IPS-NIHi11 (cell line): ENCODE measurements around the gene C9orf72.
A peak's percentile ranks its signal among the peaks of the same experiment; 100 is the strongest.
"Not testable (repeated sequence)": the region's sequence is repeated elsewhere in the genome, so short reads cannot be mapped to it uniquely, and the experiment has no call there.

ENCODE experiments used
- DNase-seq: peaks from one replicate; pipeline ENCODE4 v3.0.0; 2012; ENCODE audit warnings: mixed read lengths, low spot score

C9orf72 gene, protein sequence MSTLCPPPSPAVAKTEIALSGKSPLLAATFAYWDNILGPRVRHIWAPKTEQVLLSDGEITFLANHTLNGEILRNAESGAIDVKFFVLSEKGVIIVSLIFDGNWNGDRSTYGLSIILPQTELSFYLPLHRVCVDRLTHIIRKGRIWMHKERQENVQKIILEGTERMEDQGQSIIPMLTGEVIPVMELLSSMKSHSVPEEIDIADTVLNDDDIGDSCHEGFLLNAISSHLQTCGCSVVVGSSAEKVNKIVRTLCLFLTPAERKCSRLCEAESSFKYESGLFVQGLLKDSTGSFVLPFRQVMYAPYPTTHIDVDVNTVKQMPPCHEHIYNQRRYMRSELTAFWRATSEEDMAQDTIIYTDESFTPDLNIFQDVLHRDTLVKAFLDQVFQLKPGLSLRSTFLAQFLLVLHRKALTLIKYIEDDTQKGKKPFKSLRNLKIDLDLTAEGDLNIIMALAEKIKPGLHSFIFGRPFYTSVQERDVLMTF

DNA sequence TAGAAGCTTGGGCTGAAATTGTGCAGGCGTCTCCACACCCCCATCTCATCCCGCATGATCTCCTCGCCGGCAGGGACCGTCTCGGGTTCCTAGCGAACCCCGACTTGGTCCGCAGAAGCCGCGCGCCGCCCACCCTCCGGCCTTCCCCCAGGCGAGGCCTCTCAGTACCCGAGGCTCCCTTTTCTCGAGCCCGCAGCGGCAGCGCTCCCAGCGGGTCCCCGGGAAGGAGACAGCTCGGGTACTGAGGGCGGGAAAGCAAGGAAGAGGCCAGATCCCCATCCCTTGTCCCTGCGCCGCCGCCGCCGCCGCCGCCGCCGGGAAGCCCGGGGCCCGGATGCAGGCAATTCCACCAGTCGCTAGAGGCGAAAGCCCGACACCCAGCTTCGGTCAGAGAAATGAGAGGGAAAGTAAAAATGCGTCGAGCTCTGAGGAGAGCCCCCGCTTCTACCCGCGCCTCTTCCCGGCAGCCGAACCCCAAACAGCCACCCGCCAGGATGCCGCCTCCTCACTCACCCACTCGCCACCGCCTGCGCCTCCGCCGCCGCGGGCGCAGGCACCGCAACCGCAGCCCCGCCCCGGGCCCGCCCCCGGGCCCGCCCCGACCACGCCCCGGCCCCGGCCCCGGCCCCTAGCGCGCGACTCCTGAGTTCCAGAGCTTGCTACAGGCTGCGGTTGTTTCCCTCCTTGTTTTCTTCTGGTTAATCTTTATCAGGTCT, at the start of gene C9orf72:
Gene C9orf72, minus strand, starts transcription at position 564 of the 716 bp plus-strand sequence. CDS start 6,361 bp downstream, outside the sequence.
- DNase-seq = peak; percentile 92

DNA sequence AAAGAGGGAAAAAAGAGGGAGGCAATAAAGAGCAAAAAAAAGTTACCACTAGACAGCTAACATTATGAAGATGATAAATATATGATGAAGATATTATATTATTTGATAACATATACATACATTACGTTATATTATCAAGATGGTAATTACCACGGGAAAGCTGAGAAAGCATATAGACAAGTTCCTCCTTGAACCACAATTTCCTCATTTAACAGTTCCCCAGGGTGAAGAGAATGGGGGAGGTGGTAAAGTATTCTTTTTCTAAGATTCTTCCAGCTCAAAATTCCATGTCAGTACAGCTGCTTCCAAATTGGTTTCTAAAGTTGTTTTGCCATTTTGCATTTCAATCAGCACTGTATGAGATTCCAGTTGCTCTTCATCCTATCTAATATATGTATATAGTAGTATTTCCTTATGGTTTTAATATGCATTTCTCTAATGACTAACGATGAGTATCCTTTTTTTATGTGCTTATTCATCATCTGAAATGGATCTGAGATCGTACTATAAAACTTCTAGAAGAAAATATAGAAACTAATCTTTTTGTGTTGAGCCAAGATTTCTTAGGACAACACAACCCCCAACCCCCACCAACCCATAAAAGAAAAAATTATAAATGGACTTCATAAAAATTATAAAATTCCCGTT, 49.5 kb upstream of the C9orf72 start:
- DNase-seq = no peak

DNA sequence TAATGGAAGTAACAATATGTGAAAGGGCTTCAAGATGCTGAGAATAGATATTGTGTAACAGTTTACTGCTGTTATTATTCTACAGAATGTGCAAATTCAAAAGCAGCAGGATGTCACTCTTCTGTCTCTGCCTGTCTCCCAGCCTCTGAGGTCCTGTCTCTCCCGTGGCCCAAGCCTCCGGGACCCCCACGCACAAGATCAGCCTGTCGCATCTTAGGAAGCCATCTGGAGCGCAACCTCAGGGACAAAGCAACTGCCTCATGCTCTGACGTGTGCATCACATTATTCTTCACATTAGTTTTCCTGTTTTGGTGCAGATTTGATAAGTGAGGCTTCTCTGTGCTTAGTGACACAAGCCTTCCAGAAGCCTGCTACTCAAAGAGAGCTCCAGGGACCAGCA, 46.5 kb upstream of the C9orf72 start:
- DNase-seq = no peak

DNA sequence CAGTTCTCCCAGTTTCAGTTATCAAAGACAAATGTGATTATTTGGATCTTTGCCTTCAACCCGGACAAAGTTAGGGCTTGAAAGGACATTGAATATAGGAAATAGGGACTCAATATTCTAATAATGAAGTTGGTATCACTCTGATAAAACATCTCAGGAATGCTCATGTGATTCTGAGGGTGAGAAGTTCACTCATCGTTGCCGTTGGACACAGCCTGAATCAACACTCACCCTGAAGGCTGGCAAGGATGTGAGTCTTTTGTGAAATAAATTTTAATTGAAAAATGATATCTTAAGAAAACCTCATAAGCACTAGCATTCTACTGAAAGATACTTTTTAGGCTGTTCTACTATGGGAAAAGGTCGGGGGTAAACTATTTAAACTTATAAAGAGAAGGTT, 44.8 kb upstream of the C9orf72 start:
- DNase-seq = no peak

DNA sequence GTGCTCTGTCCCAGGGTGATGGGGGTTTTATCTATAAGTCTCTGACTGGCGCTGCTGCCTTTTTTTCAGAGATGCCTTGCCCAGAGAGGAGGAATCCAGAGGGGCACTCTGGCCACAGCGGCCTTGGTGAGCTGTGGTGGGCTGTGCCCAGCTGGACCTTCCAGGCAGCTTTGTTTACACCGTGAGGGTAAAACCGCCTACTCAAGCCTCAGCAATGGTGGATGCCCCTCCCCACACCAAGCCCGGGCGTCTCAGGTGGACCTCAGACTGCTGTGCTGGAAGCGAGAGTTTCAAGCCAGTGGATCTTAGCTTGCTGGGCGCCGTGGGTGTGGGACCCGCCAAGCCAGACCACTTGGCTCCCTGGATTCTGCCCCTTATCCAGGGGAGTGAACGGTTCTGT, 41.3 kb upstream of the C9orf72 start:
- no peak for DNase-seq

DNA sequence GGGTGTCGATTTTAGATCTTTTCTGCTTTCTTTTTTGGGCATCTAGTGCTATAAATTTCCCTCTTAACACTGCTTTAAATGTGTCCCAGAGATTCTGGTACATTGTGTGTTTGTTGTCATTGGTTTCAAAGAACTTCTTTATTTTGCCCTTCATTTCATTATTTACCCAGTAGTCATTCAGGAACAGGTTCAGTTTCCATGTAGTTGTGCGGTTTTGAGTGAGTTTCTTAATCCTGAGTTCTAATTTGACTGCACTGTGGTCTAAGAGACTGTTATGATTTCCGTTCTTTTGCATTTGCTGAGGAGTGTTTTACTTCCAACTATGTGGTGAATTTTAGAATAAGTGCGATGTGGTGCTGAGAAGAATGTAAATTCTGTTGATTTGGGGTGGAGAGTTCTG, 38.8 kb upstream of the C9orf72 start:
- DNase-seq = not testable (repeated sequence)

DNA sequence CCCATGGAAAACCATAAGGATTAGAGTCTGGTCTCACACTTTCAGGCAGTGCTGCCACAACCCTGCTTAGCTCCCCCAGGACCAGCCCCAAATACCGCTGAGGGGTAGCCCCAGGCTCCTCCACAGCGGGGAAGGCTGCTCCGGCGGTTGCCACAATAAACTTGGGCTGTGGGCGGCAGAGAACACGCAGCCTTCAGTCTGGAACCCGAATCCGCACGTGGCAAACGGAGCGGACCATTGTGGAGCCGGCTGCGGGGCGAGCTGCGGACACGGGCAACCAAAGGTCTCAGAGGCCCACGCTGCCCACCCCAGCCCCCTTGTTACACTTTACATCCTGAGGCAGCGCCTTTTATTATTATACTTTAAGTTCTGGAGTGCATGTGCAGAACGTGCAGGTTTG, 37.3 kb upstream of the C9orf72 start:
- no peak for DNase-seq

DNA sequence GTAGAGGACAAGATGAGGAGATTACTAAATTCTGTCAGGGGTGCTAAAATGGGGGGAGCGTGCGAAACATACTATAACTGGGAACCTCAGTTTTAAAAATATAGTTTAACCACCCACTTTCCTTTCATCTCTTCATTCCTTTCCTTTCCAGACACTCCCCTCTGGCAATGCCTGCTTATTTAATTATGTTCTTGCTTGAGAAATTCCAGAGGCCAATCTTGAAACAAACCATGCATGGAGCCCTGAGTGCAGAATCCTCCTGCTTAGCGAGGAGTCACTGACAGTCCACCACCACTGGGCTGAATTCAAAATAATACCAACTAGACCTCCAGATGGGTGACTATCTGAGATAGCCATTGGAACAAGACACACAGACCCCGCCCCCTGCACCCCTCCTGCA, 29.7 kb upstream of the C9orf72 start:
- no peak for DNase-seq

DNA sequence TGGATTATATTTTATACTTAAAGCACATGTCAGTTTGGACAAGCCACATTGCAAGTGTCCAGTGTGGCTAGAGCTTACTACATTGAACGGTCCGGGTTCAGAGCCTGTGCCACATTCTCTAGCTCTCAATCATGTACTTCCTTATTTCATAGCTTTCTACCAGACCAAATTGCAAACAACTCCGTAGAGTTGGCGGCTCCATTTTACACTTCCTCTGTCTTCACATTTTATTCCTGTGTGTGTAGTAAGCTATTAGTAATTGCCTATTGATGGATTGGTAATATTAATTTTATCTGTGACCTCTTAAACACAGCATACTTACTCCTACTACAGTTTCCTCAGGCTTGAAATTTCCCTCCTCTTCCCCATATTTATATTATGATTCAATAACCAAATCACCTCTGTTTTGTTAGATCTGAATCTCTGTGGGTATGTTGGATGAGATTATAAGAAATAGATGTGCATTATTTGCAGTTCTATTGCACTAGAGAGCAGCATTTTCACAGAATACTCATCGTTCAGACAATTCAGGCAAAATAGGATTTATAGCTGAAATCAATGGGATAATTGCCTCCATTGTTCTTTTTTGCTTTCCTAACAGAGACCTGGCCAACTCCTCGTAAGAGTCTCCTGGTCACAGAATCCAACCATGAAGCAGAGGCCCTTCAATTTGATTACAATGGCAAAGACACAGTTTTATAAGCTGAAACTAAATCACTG, 29.0 kb upstream of the C9orf72 start:
- DNase-seq = no peak

DNA sequence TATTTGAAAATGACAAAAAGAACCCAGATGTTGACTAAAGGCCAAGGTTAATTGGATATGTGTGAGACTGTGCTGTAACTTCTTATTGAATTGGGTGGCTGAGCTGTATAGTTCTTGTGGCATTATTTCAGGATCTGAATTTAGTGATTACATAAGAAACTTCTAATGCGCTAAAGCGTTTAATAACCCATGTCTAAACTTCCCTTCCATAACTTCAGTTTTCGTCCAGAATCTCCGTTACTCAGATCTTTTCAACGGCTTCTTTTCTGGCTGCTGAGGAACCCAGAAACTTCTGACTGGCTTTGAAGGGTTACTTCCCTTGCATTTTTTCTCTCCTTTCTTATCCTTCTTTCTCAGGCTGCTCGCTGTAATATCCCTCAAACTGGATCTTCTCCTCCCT, 28.1 kb upstream of the C9orf72 start:
- no peak for DNase-seq

DNA sequence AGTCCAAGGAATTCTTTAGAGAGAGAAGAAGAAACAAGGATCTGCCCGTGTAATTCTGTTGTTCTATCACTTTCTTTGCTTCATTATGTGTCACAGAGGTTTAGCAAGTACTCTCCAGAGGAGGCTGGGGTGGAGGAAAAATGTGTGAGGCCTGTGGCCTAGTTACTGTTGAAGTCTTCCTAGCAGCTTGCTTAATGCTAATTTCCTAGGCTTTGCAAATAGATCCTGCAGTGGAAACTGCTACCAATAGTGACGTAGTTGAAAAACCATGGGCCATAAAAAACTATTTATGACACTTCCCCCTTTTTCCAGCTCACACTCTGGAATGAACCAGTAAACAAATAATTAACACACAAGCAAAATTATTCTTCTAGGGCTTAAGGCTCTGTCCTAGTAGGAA, 27.0 kb upstream of the C9orf72 start:
- no peak for DNase-seq

DNA sequence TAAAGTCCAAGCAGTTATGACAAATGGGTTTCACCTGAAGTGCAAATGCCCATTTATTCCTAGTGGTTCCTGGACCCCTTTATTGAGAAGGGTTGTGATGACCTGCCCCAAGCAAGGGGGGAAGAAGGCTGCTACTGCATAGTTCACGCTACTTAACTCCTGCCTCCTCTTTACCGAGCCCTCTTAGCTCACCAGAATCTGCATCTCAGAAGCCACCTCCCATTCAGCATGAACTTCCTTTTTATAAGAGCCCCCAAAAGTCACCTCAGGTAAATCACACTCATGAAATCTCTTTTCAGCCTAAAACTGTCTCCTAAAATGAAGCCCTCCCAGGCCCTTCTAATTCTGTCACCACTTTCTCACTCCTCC, 26.6 kb upstream of the C9orf72 start:
- no peak for DNase-seq

DNA sequence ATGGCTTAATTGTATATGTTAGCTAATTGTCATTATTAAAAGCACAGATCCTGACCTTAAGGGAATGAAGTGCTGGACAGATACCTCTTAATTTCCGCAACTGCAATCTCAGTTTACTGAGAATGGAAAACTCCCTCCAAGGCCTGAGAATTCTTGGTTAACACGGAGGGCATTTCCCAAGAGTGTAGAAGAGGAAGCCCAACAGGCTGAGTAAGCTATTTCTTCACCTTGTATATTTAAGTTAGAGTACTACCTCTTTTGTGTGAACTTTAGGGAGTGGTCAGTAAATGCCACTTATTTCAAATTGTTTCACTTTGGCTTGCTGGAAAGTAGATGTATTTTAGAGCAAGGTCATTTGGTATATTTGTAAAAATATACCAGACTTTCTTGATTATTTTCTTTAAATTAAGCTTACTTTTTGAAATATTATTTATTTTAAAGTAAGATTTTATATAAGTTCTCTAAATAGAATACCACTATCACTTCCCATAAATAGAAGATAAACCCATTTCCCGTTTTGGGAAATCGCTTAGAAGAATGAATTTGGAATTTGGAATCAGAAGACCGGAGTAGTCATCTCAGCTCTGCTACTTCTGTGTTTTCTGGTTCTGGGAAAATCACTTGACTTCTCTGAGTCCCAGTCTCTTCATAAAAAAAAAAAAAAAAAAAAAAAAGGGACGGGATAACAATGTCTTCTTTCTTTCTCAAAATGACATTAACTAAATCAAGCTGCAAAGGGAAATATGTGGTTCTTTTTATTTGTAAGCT, 26.0 kb upstream of the C9orf72 start:
- no peak for DNase-seq

DNA sequence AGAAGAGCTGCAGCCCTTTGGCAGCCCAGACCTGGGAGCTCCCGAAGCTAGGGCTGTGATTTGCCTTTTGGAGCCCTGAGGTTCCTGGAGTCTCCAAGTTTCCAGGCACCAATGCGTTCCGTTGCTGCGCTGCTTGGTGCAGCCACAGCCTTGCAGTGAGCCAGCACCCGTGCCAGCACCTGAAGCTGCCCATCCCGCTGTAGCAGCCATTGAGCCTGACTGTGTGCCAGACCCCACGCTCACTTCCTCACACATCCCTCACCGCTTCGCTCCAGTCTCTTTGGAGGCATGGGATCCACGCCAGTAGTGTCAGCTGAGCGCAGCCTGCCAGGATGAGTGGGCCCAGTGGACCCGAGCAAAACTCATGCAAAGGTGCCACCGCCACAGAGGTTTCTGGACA, 22.5 kb upstream of the C9orf72 start:
- no peak for DNase-seq

DNA sequence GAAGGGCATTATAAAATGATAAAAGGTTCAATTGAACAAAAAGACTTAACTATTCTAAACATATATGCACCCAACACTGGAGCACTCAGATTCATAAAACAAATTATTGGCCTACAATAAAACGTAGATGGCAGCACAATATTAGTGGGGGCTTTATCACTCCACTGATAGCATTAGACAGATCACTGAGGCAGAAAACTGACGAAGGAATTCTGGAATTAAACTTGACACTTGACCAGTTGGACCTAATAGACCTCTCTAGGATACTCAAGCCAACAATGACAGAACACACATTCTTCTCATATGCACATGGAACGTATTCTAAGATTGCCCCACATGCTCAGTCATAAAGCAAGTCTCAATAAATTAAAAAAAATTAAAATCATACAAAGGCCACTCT, 18.4 kb upstream of the C9orf72 start:
- no peak for DNase-seq

DNA sequence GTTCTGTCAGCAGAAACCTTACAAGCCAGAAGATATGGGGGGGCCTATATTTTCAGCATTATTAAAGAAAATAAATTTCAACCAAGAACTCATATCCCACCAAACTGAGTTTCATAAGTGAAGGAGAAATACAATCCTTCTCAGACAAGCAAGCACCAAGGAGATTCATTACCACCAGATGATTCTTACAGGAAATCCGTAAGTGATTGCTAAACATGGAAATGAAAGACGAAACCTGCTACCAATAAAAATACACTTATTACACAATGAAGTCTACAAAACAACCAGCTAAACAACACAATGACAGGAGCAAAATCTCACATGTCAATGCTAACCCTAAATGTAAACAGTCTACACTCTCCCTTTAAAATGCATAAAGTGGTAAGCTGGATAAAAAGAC, 17.8 kb upstream of the C9orf72 start:
- no peak for DNase-seq

DNA sequence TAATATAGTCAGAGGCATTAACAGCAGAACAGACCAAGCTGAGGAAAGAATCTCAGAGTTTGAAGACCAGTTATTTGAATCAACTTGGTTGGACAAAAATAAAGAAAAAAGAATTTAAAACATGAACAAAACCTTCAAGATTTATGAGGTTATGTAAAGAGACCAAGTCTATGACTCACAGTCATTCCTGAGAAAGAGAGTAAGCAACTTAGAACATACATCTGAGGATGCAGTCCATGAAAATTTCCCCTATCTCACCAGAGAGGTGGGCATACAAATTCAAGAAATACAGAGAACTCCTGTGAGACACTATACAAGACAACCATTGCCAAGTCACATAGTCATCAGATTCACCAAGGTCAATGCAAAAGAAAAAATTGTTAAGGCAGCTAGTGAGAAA, 17.4 kb upstream of the C9orf72 start:
- no peak for DNase-seq

DNA sequence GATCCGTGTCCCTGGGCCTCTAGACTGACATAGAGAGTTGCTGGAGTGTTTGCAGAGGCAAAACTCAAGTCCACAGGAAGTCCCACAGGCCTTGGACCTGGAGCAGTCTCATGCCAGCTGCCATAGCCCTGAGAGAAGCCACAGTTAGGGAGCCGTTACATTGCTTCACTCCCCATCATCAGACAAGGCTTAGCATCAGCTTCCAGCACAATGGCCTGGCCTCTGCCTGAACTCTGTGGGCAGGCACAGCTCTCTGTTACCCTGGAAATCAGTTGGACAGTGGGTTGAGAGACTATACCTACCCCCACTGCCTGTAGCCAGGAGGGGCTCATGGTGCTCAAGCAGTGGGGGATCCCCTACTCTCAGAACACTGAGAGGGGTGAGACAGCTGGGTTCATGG, 16.2 kb upstream of the C9orf72 start:
- DNase-seq = no peak

DNA sequence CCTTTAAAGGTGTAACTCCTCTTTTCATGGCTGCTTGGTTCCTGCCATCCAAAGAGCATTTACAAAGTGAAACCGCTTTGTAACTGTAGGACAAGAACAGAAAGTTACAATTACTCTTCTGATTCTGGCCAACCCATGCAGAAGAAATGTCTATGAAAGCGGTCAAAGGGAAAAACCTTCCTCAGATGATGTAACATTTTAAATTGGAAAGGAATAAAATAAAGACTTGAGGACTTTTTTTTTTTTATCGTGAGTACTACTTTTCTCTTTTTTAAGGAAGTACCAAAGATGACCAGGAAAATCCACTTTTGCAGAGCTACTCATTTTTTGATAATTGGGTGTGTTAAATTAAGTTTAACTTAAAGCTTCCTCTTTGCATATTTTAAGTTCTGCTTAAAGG, 13.0 kb upstream of the C9orf72 start:
- no peak for DNase-seq

DNA sequence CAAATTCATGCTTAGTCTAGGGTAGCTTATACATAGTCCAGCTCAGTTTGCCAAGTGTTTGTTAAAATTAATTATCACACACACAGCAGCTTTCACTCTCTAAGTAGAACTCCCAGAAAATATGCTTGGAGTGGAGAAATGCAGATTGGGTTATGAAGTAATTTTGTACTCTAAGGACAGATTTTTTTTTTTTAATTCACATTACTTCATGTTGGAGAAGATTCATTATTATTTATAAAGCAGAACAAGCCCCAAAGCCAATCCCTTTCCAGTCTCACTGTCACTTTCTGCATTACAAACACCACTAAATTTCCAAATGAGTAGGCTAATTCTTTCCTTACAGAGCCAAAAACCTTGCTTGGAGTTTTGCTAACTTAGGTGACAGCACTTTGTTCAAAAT, 11.7 kb upstream of the C9orf72 start:
- DNase-seq = no peak

DNA sequence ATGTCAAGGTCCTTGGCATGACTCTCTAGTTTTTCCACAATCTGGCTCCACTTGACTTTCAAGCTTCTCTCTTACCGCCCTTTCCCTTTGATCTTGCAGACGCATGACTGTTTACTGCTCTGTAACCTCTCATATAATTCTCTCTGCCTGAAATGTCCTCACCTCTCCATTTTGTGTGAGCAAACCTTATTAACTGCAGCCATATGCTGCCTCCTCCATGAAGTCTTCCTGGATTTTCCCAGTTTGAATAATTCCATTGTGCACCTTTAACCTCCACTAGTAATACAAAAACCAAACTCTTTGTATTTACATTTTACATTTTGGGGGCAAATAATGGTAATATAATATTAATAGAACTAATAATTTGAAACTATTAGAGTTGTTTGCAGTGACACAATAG, 9.5 kb upstream of the C9orf72 start:
- DNase-seq = no peak

DNA sequence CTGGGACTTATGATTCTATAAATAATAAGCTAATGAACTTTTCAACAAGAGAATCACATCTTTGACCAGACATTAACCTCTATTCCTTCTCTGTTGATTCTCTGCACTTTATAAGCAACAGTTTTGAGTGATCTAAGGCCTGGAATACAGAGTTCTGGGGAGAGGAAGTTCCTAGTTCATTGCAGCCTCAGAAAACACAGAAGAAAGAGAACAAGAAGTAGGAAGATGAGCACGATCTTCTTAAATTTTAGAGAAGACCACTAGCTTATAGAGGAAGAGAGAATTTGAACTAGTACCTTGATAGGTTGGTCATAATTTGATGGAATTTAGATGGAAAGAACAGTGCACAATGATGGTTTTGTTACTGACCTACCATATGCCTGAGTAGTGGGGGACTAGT, 8.5 kb upstream of the C9orf72 start:
- DNase-seq = no peak
